NOMO-1 (cell line): ENCODE measurements around the gene RPL11.
"Not testable (repeated sequence)": the region's sequence is repeated elsewhere in the genome, so short reads cannot be mapped to it uniquely, and the experiment has no call there.

ENCODE experiments used
- DNase-seq, 2 experiments: peaks; one replicate each; lab custom pipeline; 2025; ENCODE audit not compliant: unreplicated experiment in 2 of 2; lab: John Stamatoyannopoulos, UW

The RPL11 gene

GRCh38 chr1:23727362-23727811 is 35.8 kb downstream of the RPL11 start:
- peak; percentile 46 to 47 for DNase-seq

- DNase-seq, result no peak
These were observed 41.0 kb downstream of the RPL11 start for GRCh38 chr1:23732363-23733224.

GRCh38 chr1:23733281-23733680 is 41.7 kb downstream of the RPL11 start:
- not testable (repeated sequence) for DNase-seq

GRCh38 chr1:23736437-23737134 is 45.0 kb downstream of the RPL11 start:
- DNase-seq, result no peak

GRCh38 chr1:23741609-23742008 is 50.0 kb downstream of the RPL11 start:
- DNase-seq, result no peak

- DNase-seq, result peak in 1 of 2 experiments; percentile 42
These were observed 51.2 kb downstream of the RPL11 start for GRCh38 chr1:23742670-23743286.

GRCh38 chr1:23743287-23744152 is 51.9 kb downstream of the RPL11 start, which contains the start of gene ELOA:
TSS of gene ELOA (plus strand) at chr1:23743471. CDS start at chr1:23743504, 33 bp downstream.
- peak; percentile 61 to 82 for DNase-seq

- DNase-seq, result peak in 1 of 2 experiments; percentile 49
These were observed 53.9 kb downstream of the RPL11 start for GRCh38 chr1:23745515-23745914.
